Hematopoietic multipotent progenitor cell treated with erythropoietin and hydrocortisone succinate and interleukin-3 and kit ligand, for 15 days (in vitro differentiated cells): ENCODE data around the gene NOL6.
"Not testable (repeated sequence)": the region's sequence is repeated elsewhere in the genome, so short reads cannot be mapped to it uniquely, and the experiment has no call there.

Source experiments
- DNase-seq: peaks from one replicate; pipeline ENCODE4 v3.0.0-alpha.2; 2015; ENCODE audit warnings: low spot score

NOL6 gene

GRCh38 chr9:33473643-33474352 lies at the start of gene NOL6:
Gene NOL6, minus strand, starts transcription at chr9:33473924. Its CDS starts 82 bp downstream, at chr9:33473842.
- peak; percentile 100 for DNase-seq

GRCh38 chr9:33521861-33522260 lies 48.1 kb upstream of the NOL6 start:
- not testable (repeated sequence) for DNase-seq

GRCh38 chr9:33517934-33518577 lies 44.3 kb upstream of the NOL6 start:
- not testable (repeated sequence) for DNase-seq

GRCh38 chr9:33517373-33517772 lies 43.6 kb upstream of the NOL6 start:
- DNase-seq = peak; percentile 62

- not testable (repeated sequence) for DNase-seq
These were observed 42.7 kb upstream of the NOL6 start for GRCh38 chr9:33516397-33516796.

GRCh38 chr9:33515342-33515995 lies 41.7 kb upstream of the NOL6 start:
- not testable (repeated sequence) for DNase-seq

GRCh38 chr9:33512535-33512934 lies 38.8 kb upstream of the NOL6 start:
- DNase-seq = not testable (repeated sequence)

- not testable (repeated sequence) for DNase-seq
These were observed 37.4 kb upstream of the NOL6 start for GRCh38 chr9:33511184-33511517.

GRCh38 chr9:33510262-33511183 lies 36.8 kb upstream of the NOL6 start:
- DNase-seq = peak; percentile 71

- no peak for DNase-seq
These were observed 33.1 kb upstream of the NOL6 start for GRCh38 chr9:33506626-33507370.

- peak; percentile 49 for DNase-seq
These were observed 24.7 kb upstream of the NOL6 start for GRCh38 chr9:33498387-33498786.

- DNase-seq = peak; percentile 36
These were observed 20.1 kb upstream of the NOL6 start for GRCh38 chr9:33493819-33494218.

GRCh38 chr9:33489066-33489465 lies 15.3 kb upstream of the NOL6 start:
- no peak for DNase-seq

- DNase-seq = not testable (repeated sequence)
These were observed 11.6 kb upstream of the NOL6 start for GRCh38 chr9:33485312-33485711.

- no peak for DNase-seq
These were observed 7.3 kb upstream of the NOL6 start for GRCh38 chr9:33480976-33481375.

GRCh38 chr9:33480106-33480505 lies 6.4 kb upstream of the NOL6 start:
- no peak for DNase-seq

- no peak for DNase-seq
These were observed 2.8 kb upstream of the NOL6 start for GRCh38 chr9:33476503-33476902.

- no peak for DNase-seq
These were observed 1.6 kb upstream of the NOL6 start for GRCh38 chr9:33475357-33475756.

- DNase-seq = no peak
These were observed 676 bp downstream of the NOL6 start for GRCh38 chr9:33472881-33473615.

- no peak for DNase-seq
These were observed 1.4 kb downstream of the NOL6 start for GRCh38 chr9:33472171-33472880.
